ENCODE data around the gene AFG1L. TPM values are rescaled to one million over a fixed set of nuclear protein-coding genes. Genes with fewer than 3 reads are reported as not detected.
A peak's percentile ranks its signal among the peaks of the same experiment; 100 is the strongest.
"Not testable (repeated sequence)": the region's sequence is repeated elsewhere in the genome, so short reads cannot be mapped to it uniquely, and the experiment has no call there.

AFG1L gene
- polyA plus RNA-seq, 1 experiment = 2.3 TPM

DNA sequence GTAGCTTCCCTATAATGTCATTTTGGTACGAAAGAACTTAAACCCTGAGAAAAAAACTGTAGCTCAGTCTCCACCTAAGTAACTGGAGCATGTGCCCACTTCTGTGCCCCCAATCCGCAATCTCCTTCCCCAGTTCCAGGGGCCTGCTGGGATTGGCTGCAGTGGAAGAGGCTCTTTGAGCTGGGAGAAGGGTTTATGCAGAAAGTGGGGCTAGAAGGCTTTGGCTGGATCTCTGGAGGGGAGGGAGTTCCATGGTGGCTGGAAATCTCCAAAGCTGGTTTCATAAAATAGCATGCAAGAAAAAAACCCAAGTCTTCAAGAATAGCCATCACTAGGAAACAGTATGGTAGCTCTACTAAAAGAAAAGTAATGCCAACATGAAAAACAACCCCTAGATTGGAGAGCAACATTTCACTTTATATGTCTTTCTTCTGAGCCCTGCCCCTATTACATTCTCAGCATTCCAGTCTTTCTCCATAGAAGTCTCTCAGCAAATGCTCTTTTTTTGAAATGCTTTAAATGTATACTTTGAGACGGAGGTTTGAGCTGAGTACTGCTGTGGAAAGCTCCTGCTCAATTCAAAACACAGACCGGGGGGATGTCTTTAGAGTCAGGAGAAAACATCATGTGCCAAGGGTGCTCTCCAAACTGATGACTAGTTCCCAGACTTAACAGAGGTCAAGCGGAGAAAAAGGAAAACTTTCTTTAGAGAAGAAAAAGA lies 229.8 kb downstream of the AFG1L start:
- Histone ChIP-seq H3K9me3 (ENCODE audit: control insufficient read depth, insufficient read depth, low read length) (no peaks in the 10 kb centered on the region), H3K27me3 (ENCODE audit: control insufficient read depth, insufficient read depth, low read length) (peaks cover 1% of the 10 kb centered on the region), H3K4me3 (ENCODE audit: low read depth, low read length) (no peak overlapping the region), H3K27ac (ENCODE audit: low read depth, low read length) (no peak overlapping the region)
- no peak for DNase-seq (ENCODE audit: low read depth, low spot score)
- TF ChIP-seq, protein P1, sequence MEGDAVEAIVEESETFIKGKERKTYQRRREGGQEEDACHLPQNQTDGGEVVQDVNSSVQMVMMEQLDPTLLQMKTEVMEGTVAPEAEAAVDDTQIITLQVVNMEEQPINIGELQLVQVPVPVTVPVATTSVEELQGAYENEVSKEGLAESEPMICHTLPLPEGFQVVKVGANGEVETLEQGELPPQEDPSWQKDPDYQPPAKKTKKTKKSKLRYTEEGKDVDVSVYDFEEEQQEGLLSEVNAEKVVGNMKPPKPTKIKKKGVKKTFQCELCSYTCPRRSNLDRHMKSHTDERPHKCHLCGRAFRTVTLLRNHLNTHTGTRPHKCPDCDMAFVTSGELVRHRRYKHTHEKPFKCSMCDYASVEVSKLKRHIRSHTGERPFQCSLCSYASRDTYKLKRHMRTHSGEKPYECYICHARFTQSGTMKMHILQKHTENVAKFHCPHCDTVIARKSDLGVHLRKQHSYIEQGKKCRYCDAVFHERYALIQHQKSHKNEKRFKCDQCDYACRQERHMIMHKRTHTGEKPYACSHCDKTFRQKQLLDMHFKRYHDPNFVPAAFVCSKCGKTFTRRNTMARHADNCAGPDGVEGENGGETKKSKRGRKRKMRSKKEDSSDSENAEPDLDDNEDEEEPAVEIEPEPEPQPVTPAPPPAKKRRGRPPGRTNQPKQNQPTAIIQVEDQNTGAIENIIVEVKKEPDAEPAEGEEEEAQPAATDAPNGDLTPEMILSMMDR (IDR thresholded peaks at IDR 0.05; ENCODE audit: low read depth, low read length) = no peak
- ChIA-PET CTCF (interaction anchor here (0.5 to 3.8 kb wide), 10 partner anchors 18 to 549 kb away, joined by 3 to 30 read pairs (median 6); no protein-coding TSS in a partner anchor), POLR2A (no interaction called here)

DNA sequence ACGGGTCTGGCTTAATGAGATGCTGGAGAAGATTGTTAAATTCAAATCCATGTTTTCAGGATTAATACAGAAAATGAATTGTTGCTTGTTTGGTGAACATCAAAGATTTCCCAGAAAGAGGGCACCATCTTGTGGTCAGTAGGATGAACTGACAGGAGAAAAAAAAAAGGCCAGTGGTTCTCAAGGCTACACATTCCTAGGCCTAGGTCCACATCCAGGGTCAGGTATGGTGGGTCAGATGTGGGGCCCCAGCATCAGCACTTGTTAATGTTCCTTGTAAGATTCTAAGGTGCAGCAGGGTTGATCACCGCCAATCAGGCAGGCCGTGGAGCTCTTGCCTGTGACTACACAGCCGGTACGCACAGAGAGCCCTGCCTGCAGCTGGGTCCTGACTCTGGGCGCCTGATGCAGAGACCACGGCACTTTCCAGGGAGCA lies 231.9 kb downstream of the AFG1L start:
- Histone ChIP-seq H3K4me3 (ENCODE audit: low read depth, low read length) (no peak overlapping the region), H3K9me3 (ENCODE audit: control insufficient read depth, insufficient read depth, low read length) (no peaks in the 10 kb centered on the region), H3K27me3 (ENCODE audit: control insufficient read depth, insufficient read depth, low read length) (peaks cover 9% of the 10 kb centered on the region), H3K27ac (ENCODE audit: low read depth, low read length) (no peak overlapping the region)
- ChIA-PET POLR2A (interaction anchor here (0.7 kb wide), 1 partner anchor 232 kb away, joined by 3 read pairs; no protein-coding TSS in a partner anchor), CTCF (interaction anchor here (0.5 to 2.8 kb wide), 7 partner anchors 27 to 547 kb away, joined by 3 to 13 read pairs (median 3); no protein-coding TSS in a partner anchor)
- DNase-seq (ENCODE audit: low read depth, low spot score) = peak; percentile 7
- TF ChIP-seq, protein P1 (IDR thresholded peaks at IDR 0.05; ENCODE audit: low read depth, low read length) = peak; percentile 90

GRCh38 chr6:108528878-108529277 lies 234.0 kb downstream of the AFG1L start:
- DNase-seq (ENCODE audit: low read depth, low spot score) = no peak

DNA sequence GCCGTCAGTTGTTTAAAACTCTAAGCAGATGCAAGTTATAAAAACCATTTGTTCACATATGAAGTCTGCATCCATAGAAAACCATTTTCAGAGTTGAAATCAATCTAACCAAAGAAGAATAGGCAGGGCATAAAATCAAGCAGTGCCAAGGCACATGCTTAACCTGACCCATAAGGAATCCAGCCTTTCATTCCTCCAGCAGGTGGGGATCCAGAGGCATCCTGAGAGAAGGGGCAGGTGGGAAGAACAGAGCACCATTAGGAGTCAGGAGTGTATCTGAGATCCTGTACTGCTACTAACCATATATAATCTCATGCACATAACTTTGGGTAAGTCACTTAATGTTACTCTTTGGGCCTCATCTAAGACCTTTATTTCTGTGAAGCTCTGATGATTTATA lies 236.5 kb downstream of the AFG1L start:
- DNase-seq (ENCODE audit: low read depth, low spot score) = no peak
- no peak overlapping the region for H3K4me3 ChIP-seq (ENCODE audit: low read depth, low read length)
- ChIA-PET POLR2A (no interaction called here), CTCF (no interaction called here)
- no peaks in the 10 kb centered on the region for H3K9me3 ChIP-seq (ENCODE audit: control insufficient read depth, insufficient read depth, low read length)
- no peak overlapping the region for H3K27ac ChIP-seq (ENCODE audit: low read depth, low read length)
- peaks cover 19% of the 10 kb centered on the region for H3K27me3 ChIP-seq (ENCODE audit: control insufficient read depth, insufficient read depth, low read length)
- TF ChIP-seq, protein P1 (IDR thresholded peaks at IDR 0.05; ENCODE audit: low read depth, low read length) = no peak

More at GRCh38 chr6:108528878-108529277, 234.0 kb downstream of the AFG1L start:
- no peak overlapping the region for H3K27ac ChIP-seq (ENCODE audit: low read depth, low read length)
- no peak overlapping the region for H3K4me3 ChIP-seq (ENCODE audit: low read depth, low read length)
- TF ChIP-seq, protein P1 (IDR thresholded peaks at IDR 0.05; ENCODE audit: low read depth, low read length) = no peak
- ChIA-PET POLR2A (no interaction called here), CTCF (interaction anchor here (1.7 to 2.8 kb wide), 3 partner anchors 9 to 548 kb away, joined by 5 to 9 read pairs (median 7); no protein-coding TSS in a partner anchor)
- no peaks in the 10 kb centered on the region for H3K9me3 ChIP-seq (ENCODE audit: control insufficient read depth, insufficient read depth, low read length)
- peaks cover 12% of the 10 kb centered on the region for H3K27me3 ChIP-seq (ENCODE audit: control insufficient read depth, insufficient read depth, low read length)

GRCh38 chr6:108535114-108535742 lies 240.4 kb downstream of the AFG1L start:
- no peak overlapping the region for H3K27ac ChIP-seq (ENCODE audit: low read depth, low read length)
- peaks cover 17% of the 10 kb centered on the region for H3K27me3 ChIP-seq (ENCODE audit: control insufficient read depth, insufficient read depth, low read length)
- ChIA-PET CTCF (interaction anchor here (0.7 to 1.8 kb wide), 3 partner anchors 136 to 555 kb away, joined by 3 to 5 read pairs (median 4); no protein-coding TSS in a partner anchor), POLR2A (no interaction called here)
- no peaks in the 10 kb centered on the region for H3K9me3 ChIP-seq (ENCODE audit: control insufficient read depth, insufficient read depth, low read length)
- TF ChIP-seq, protein P1 (IDR thresholded peaks at IDR 0.05; ENCODE audit: low read depth, low read length) = no peak
- H3K4me3 ChIP-seq (ENCODE audit: low read depth, low read length) = no peak overlapping the region
- no peak for DNase-seq (ENCODE audit: low read depth, low spot score)

DNA sequence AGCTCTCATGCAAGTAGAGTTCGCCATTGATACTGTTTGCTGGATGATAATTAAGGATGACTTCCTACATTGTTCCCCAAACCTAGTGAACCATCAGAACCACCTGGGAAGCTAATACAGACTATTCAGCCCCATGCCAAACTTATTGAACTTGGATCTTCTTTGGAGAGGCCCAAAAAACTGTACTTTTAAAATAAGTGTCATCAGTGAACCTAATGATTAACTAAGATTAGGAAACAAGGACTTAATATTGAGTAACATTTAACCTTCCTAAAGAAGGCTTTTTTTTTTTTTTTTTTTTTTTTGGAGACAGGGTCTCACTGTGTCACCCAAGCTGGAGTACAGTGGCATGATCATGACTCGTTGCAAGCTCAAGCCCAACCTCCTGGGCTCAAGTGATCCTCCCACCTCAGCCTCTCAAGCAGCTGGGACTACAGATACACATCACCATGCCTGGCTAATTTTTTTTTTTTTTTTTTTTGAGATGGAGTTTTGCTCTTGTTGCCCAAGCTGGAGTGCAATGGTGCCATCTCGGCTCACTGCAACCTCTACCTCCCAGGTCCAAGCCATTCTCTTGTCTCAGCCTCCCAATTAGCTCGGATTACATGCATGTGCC lies 241.2 kb downstream of the AFG1L start:
- H3K27me3 ChIP-seq (ENCODE audit: control insufficient read depth, insufficient read depth, low read length) = peaks cover 12% of the 10 kb centered on the region
- not testable (repeated sequence) for DNase-seq (ENCODE audit: low read depth, low spot score); H3K4me3 ChIP-seq (ENCODE audit: low read depth, low read length); H3K9me3 ChIP-seq (ENCODE audit: control insufficient read depth, insufficient read depth, low read length); H3K27ac ChIP-seq (ENCODE audit: low read depth, low read length)
- ChIA-PET CTCF (interaction anchor here (0.7 to 1.8 kb wide), 3 partner anchors 136 to 556 kb away, joined by 3 to 5 read pairs (median 4); no protein-coding TSS in a partner anchor), POLR2A (interaction anchor here (0.6 kb wide), 2 partner anchors 153 to 181 kb away, joined by 3 to 4 read pairs; no protein-coding TSS in a partner anchor)

Measured in AG04450 (cell line).